Peyer's patch (tissue), 4 donors: ENCODE data around the gene UNCX. TPM values are rescaled to one million over a fixed set of nuclear protein-coding genes. Genes with fewer than 3 reads are reported as not detected.

Experiments used
- DNase-seq, 3 donors: peaks; one replicate each; pipeline ENCODE4 v3.0.0-alpha.2; 2017 to 2019
- H3K27ac ChIP-seq, 4 donors: fragments of 200-600 bp; sonication (generic); one replicate each; pipeline ENCODE4 v1.5.1; 2016 to 2019
- H3K27me3 ChIP-seq, 2 donors: fragments of 200-600 bp; sonication (generic); one replicate each; pipeline ENCODE4 v1.5.1; 2019
- H3K36me3 ChIP-seq, 3 donors: fragments of 200-600 bp; sonication (generic); one replicate each; pipeline ENCODE4 v1.5.1; 2016 to 2019
- H3K4me1 ChIP-seq, 4 donors: fragments of 200-600 bp; sonication (generic); one replicate each; pipeline ENCODE4 v1.5.1; 2016 to 2019
- H3K4me3 ChIP-seq, 4 donors: fragments of 200-600 bp; sonication (generic); 1 replicate in 3 of 4; 2 replicates in 1 of 4; pipeline ENCODE4 v1.5.1; 2016 to 2019; ENCODE audit warnings: mild to moderate bottlenecking in 1 of 4
- H3K9me3 ChIP-seq, 4 donors: fragments of 200-600 bp; sonication (generic); one replicate each; pipeline ENCODE4 v1.5.1; 2016 to 2019; ENCODE audit warnings: mild to moderate bottlenecking in 1 of 4
- CTCF ChIP-seq, 6 experiments: fragments of 450-650 bp in 4 of 6; fragments of 200-600 bp in 2 of 6; sonication (generic) in 1 of 6; IDR thresholded peaks; one replicate each; pipeline ENCODE4 v1.5.1; 2017 to 2019; ENCODE audit warnings: antibody characterized with exemption in 6 of 6, mild to moderate bottlenecking in 3 of 6, moderate library complexity in 1 of 6
- POLR2A ChIP-seq, 2 donors: fragments of 450-650 bp; IDR thresholded peaks; one replicate each; pipeline ENCODE4 v1.5.1; 2017; ENCODE audit warnings: antibody characterized with exemption in 2 of 2, mild to moderate bottlenecking in 2 of 2, moderate library complexity in 2 of 2
- total RNA-seq, 4 donors: library from RNA; depleted of rRNA; stranded (reverse); fragments of >200 nt; gene quantifications; one replicate each; pipeline ENCODE4 v1.1.0, GENCODE V29; 2016

The UNCX gene
- total RNA-seq, 4 donors from 2014 or later = not detected

DNA sequence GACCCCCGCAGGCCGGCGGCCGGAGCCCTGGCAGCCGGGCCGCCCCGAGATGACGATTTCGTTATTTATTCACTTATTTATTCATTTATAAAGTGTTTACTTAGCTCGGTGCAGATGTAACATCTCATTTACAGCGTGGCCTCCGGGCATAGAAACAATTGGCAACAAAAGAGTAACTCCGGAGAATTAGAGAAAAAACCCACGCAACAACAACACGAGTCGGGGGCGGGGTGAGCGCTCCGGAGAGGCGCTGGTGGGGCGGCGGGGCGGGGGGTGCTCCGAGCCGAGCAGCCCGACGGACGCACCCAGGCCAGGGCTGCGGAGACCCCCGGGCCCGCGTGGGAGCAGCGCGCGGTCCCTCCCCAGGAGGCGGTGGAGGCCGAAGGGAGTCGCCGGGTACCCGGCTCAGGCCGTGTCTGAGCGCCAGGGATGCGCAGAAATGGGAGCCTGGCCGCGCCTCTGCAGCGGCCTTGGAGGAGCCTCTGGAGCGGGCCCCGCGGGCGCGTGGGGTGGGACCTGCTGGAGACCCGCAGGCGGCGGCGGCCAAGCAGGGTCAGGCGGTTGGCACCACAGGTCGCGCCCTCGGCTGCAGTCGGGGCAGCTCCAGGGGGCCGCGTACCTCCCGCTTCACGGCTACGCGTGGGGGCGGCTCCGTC is 14.3 kb downstream of the UNCX start:
- no peaks in the 10 kb centered on the region for H3K36me3 ChIP-seq
- no peak overlapping the region for H3K27ac ChIP-seq
- peaks cover 8 to 74% of the 10 kb centered on the region in 2 donors for H3K27me3 ChIP-seq
- H3K4me3 ChIP-seq = no peak overlapping the region
- no peak for TF ChIP-seq POLR2A (IDR thresholded peaks at IDR 0.05)
- TF ChIP-seq CTCF (IDR thresholded peaks at IDR 0.05) = no peak
- H3K9me3 ChIP-seq = peaks cover 0 to 9% (median 0%) of the 10 kb centered on the region in 4 donors
- H3K4me1 ChIP-seq = peaks cover 0 to 28% (median 0%) of the 10 kb centered on the region in 4 donors
- no peak for DNase-seq

- no peak for DNase-seq
- H3K4me1 ChIP-seq = peaks cover 0 to 25% (median 0%) of the 10 kb centered on the region in 4 donors
- H3K27ac ChIP-seq = no peak overlapping the region
- no peaks in the 10 kb centered on the region for H3K36me3 ChIP-seq
- H3K27me3 ChIP-seq = peaks cover 7 to 73% of the 10 kb centered on the region in 2 donors
- no peak overlapping the region for H3K4me3 ChIP-seq
- TF ChIP-seq POLR2A (IDR thresholded peaks at IDR 0.05) (no peak), CTCF (IDR thresholded peaks at IDR 0.05) (no peak)
- H3K9me3 ChIP-seq = peaks cover 0 to 4% (median 0%) of the 10 kb centered on the region in 4 donors
Measured at GRCh38 chr7:1247527-1248041, 14.9 kb downstream of the UNCX start.

- Histone ChIP-seq H3K27ac (no peak overlapping the region), H3K9me3 (no peaks in the 10 kb centered on the region), H3K36me3 (no peaks in the 10 kb centered on the region)
Measured at GRCh38 chr7:1248143-1248915, 15.7 kb downstream of the UNCX start.

DNA sequence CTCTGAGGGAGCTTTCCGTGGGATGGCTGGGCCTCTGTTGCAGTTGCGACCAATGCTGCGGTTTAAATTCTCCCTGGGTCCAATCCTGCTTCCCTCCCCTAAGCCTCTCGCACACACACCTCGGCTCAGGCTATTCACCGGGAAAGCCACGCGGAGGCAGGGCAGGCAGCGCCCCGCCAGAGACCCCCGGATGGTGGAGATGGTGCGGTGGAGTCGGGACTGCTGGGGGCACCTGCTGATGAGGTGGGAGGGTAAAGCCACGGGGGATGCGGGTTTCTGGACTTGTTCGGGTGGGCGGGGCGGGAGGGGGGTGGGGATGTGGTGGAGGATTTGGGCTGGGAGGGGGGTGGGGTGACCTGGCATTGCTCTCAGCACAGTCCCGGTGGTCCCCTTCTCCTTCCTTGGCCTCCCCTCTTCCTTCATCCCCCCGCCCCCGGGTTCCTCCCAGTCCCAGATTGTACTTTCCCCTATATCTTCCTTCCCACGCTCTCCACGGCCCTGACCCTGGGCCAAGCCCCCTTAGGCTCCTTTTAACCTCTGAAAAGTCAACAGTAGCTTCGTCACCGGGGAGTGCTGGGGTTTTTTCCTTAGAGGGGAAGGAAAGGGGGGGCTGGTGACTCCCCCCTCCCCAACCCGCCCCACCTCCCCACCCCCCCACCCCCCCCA is 16.4 kb downstream of the UNCX start:
- no peak overlapping the region for H3K4me3 ChIP-seq
- TF ChIP-seq CTCF (IDR thresholded peaks at IDR 0.05) (no peak), POLR2A (IDR thresholded peaks at IDR 0.05) (no peak)
- H3K4me1 ChIP-seq = peaks cover 0 to 29% (median 0%) of the 10 kb centered on the region in 4 donors
- no peaks in the 10 kb centered on the region for H3K9me3 ChIP-seq
- H3K27ac ChIP-seq = no peak overlapping the region
- no peaks in the 10 kb centered on the region for H3K36me3 ChIP-seq
- DNase-seq = no peak
- H3K27me3 ChIP-seq = peaks cover 0 to 59% of the 10 kb centered on the region in 2 donors

More at GRCh38 chr7:1248143-1248915, 15.7 kb downstream of the UNCX start:
- no peak overlapping the region for H3K4me3 ChIP-seq
- peaks cover 0 to 66% of the 10 kb centered on the region in 2 donors for H3K27me3 ChIP-seq
- H3K4me1 ChIP-seq = peaks cover 0 to 25% (median 0%) of the 10 kb centered on the region in 4 donors
- TF ChIP-seq POLR2A (IDR thresholded peaks at IDR 0.05) (no peak), CTCF (IDR thresholded peaks at IDR 0.05) (no peak)
- no peak for DNase-seq

GRCh38 chr7:1249731-1250130 is 17.1 kb downstream of the UNCX start:
- Histone ChIP-seq H3K4me1 (peaks cover 0 to 32% (median 0%) of the 10 kb centered on the region in 4 donors), H3K27me3 (peaks cover 0 to 53% of the 10 kb centered on the region in 2 donors), H3K36me3 (no peaks in the 10 kb centered on the region), H3K4me3 (no peak overlapping the region), H3K9me3 (no peaks in the 10 kb centered on the region), H3K27ac (no peak overlapping the region)
- TF ChIP-seq CTCF (IDR thresholded peaks at IDR 0.05) = no peak
- no peak for TF ChIP-seq POLR2A (IDR thresholded peaks at IDR 0.05)
- DNase-seq = no peak
